ENCODE measurements around the gene STK33.

Gene STK33

DNA sequence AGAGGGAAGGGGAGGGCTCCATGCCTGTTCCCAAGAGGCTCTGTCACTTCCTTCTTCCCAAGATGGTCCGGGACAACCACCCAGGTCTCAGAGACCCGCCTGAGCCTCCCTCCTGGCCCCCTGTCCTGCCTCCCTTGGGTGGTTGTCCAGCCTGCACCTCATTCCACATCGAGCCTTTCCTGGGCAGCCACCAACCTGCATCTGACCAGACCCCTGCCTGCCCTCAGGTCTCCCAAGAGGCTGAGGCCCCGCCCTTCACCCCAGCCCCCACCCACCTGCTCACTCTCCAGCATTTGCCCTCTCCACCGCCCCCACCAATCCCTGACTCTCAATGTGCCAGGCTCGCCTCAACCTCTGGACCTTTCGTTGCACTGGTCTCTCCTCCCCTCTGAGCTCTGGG, 232.8 kb downstream of the STK33 start:
- no peaks in the 10 kb centered on the region for H3K27me3 Mint-ChIP-seq
- H3K27ac Mint-ChIP-seq (ENCODE audit: low read depth) = no peak overlapping the region
- ATAC-seq (replicated peaks; ENCODE audit: extremely low read depth, poor library complexity, severe bottlenecking) (no peak), DNase-seq (ENCODE audit: low spot score in 2 of 2) (no peak)
- no peak overlapping the region for H3K4me3 Mint-ChIP-seq
- H3K9me3 Mint-ChIP-seq = no peaks in the 10 kb centered on the region
- no peaks in the 10 kb centered on the region for H3K36me3 Mint-ChIP-seq (ENCODE audit: insufficient read depth)
- H3K4me1 Mint-ChIP-seq = no peaks in the 10 kb centered on the region

DNA sequence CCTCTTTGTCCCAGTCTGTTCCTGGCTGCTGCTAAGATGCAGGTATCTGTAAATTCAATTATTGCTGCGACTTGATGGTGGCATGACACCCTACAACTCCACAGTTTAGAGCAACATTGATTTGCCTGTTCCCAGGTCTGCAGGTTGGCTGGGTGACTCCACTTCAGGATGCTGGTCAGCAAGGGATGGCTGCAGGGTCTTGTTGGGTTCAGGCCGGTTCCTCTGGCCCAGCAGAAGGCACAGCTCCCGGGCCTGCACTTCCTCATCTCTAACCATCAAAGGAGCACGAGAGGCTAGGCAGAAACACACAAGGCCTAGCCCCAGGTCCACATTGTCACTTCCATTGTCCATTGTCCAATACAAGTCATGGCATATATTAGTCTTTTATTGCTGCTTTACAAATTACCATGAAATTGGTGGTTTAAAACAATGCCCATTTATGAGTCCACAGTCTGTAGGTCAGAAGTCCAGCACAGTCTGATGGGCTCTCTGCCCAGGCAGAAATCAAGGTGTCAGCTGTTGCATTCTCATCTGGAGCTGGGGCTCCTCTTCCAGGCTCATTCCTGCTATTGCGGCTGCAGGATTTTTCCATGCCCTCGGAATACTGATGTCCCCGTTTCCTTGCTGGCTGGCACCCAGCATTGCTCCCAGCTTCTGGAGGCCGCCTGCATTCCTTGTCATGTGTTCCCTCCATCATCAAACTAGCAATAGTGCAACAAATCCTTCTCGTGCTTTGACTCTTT, 233.8 kb downstream of the STK33 start:
- Mint-ChIP-seq H3K27ac (ENCODE audit: low read depth) (no peak overlapping the region), H3K36me3 (ENCODE audit: insufficient read depth) (no peaks in the 10 kb centered on the region), H3K4me1 (no peaks in the 10 kb centered on the region), H3K4me3 (no peak overlapping the region), H3K9me3 (no peaks in the 10 kb centered on the region), H3K27me3 (peaks cover 8% of the 10 kb centered on the region)
- no peak for ATAC-seq (replicated peaks; ENCODE audit: extremely low read depth, poor library complexity, severe bottlenecking)
- no peak for DNase-seq (ENCODE audit: low spot score in 2 of 2)

- H3K4me3 Mint-ChIP-seq = no peak overlapping the region
- no peaks in the 10 kb centered on the region for H3K36me3 Mint-ChIP-seq (ENCODE audit: insufficient read depth)
- DNase-seq (ENCODE audit: low spot score in 2 of 2) = no peak
- H3K27me3 Mint-ChIP-seq = peaks cover 15% of the 10 kb centered on the region
- H3K4me1 Mint-ChIP-seq = no peaks in the 10 kb centered on the region
- no peak overlapping the region for H3K27ac Mint-ChIP-seq (ENCODE audit: low read depth)
- H3K9me3 Mint-ChIP-seq = no peaks in the 10 kb centered on the region
- ATAC-seq (replicated peaks; ENCODE audit: extremely low read depth, poor library complexity, severe bottlenecking) = no peak
These were observed 234.5 kb downstream of the STK33 start for GRCh38 chr11:8359521-8359920.

- H3K4me3 Mint-ChIP-seq = no peak overlapping the region
- no peak overlapping the region for H3K27ac Mint-ChIP-seq (ENCODE audit: low read depth)
- no peaks in the 10 kb centered on the region for H3K9me3 Mint-ChIP-seq
- ATAC-seq (replicated peaks; ENCODE audit: extremely low read depth, poor library complexity, severe bottlenecking) (no peak), DNase-seq (ENCODE audit: low spot score in 2 of 2) (no peak)
- H3K4me1 Mint-ChIP-seq = no peaks in the 10 kb centered on the region
- peaks cover 30% of the 10 kb centered on the region for H3K27me3 Mint-ChIP-seq
- H3K36me3 Mint-ChIP-seq (ENCODE audit: insufficient read depth) = no peaks in the 10 kb centered on the region
These were observed 236.0 kb downstream of the STK33 start for GRCh38 chr11:8357891-8358566.

- H3K27me3 Mint-ChIP-seq = peaks cover 30% of the 10 kb centered on the region
- no peaks in the 10 kb centered on the region for H3K4me1 Mint-ChIP-seq
- ATAC-seq (replicated peaks; ENCODE audit: extremely low read depth, poor library complexity, severe bottlenecking) = no peak
- H3K27ac Mint-ChIP-seq (ENCODE audit: low read depth) = no peak overlapping the region
- H3K9me3 Mint-ChIP-seq = no peaks in the 10 kb centered on the region
- DNase-seq (ENCODE audit: low spot score in 2 of 2) = no peak
- H3K36me3 Mint-ChIP-seq (ENCODE audit: insufficient read depth) = no peaks in the 10 kb centered on the region
- no peak overlapping the region for H3K4me3 Mint-ChIP-seq
These were observed 236.5 kb downstream of the STK33 start for GRCh38 chr11:8357505-8357888.

GRCh38 chr11:8356721-8357504, 237.1 kb downstream of the STK33 start:
- Mint-ChIP-seq H3K36me3 (ENCODE audit: insufficient read depth) (no peaks in the 10 kb centered on the region), H3K27ac (ENCODE audit: low read depth) (no peak overlapping the region), H3K9me3 (no peaks in the 10 kb centered on the region), H3K4me3 (no peak overlapping the region), H3K4me1 (no peaks in the 10 kb centered on the region), H3K27me3 (peaks cover 34% of the 10 kb centered on the region)
- DNase-seq (ENCODE audit: low spot score in 2 of 2) = no peak
- ATAC-seq (replicated peaks; ENCODE audit: extremely low read depth, poor library complexity, severe bottlenecking) = no peak

- ATAC-seq (replicated peaks; ENCODE audit: extremely low read depth, poor library complexity, severe bottlenecking) (no peak), DNase-seq (ENCODE audit: low spot score in 2 of 2) (no peak)
- no peaks in the 10 kb centered on the region for H3K9me3 Mint-ChIP-seq
- H3K36me3 Mint-ChIP-seq (ENCODE audit: insufficient read depth) = no peaks in the 10 kb centered on the region
- no peaks in the 10 kb centered on the region for H3K4me1 Mint-ChIP-seq
- no peak overlapping the region for H3K4me3 Mint-ChIP-seq
- H3K27me3 Mint-ChIP-seq = peaks cover 41% of the 10 kb centered on the region
- no peak overlapping the region for H3K27ac Mint-ChIP-seq (ENCODE audit: low read depth)
These were observed 237.8 kb downstream of the STK33 start for GRCh38 chr11:8356216-8356615.

DNA sequence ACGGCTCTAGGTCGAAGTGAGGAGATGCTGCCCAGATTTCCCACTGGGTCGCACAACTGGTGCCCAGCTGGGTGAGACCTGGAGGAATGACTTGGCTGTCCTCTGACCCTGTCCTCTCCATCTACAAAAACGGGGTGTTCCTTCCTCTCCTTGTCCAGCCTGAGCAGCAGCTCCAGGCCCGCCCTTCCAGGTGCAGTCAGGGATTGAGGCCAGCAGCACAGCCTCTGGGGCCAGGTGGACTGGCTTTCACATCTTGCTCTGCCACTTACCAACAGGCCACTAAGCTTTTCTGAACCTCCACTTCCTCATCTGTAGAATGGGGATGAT, 238.6 kb downstream of the STK33 start:
- no peaks in the 10 kb centered on the region for H3K36me3 Mint-ChIP-seq (ENCODE audit: insufficient read depth)
- H3K4me1 Mint-ChIP-seq = no peaks in the 10 kb centered on the region
- ATAC-seq (replicated peaks; ENCODE audit: extremely low read depth, poor library complexity, severe bottlenecking) (no peak), DNase-seq (ENCODE audit: low spot score in 2 of 2) (no peak)
- H3K4me3 Mint-ChIP-seq = no peak overlapping the region
- no peak overlapping the region for H3K27ac Mint-ChIP-seq (ENCODE audit: low read depth)
- peaks cover 49% of the 10 kb centered on the region for H3K27me3 Mint-ChIP-seq
- H3K9me3 Mint-ChIP-seq = no peaks in the 10 kb centered on the region

DNA sequence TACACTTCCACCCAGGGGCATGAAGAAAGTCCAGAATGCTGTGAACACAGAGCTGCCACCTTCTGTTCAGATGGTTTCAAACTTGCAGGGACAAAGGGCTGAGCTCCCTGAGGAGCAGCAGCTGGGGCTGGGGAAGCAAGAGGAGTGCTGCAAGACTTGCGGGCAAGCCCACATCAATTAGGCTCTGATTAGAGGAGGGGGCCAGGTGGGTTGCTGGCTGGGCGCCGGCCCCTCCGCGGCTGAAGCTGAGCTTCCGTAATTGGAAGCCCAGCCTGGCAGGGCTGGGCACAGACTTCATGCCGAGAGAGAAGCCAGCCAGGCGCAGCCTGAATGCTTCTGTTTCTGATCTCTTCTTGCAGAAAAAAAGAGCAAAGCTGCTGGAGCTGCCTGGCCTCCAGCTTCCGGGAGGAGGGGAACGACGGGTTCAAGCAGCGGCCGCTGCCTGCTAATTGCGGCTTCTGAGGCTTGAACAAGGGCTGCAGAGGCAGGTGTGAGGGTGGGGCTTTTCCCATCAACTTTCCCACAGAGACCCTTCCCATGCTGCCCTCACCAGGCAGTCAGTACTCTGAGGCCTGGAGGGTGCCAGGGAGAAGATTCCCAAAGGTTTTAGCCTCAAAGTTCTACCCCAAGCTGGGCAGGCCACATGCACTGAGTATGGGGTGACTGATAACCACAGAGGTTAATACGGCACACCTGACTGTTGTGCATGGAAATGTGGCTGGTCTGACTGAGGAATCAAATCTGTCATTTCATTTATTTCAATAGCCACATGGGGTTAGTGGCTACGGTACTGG, 239.2 kb downstream of the STK33 start:
- H3K4me3 Mint-ChIP-seq = no peak overlapping the region

GRCh38 chr11:8352876-8353505, 241.0 kb downstream of the STK33 start:
- H3K9me3 Mint-ChIP-seq = no peaks in the 10 kb centered on the region
- ATAC-seq (replicated peaks; ENCODE audit: extremely low read depth, poor library complexity, severe bottlenecking) (no peak), DNase-seq (ENCODE audit: low spot score in 2 of 2) (no peak)
- no peak overlapping the region for H3K4me3 Mint-ChIP-seq
- no peak overlapping the region for H3K27ac Mint-ChIP-seq (ENCODE audit: low read depth)
- H3K36me3 Mint-ChIP-seq (ENCODE audit: insufficient read depth) = no peaks in the 10 kb centered on the region
- no peaks in the 10 kb centered on the region for H3K4me1 Mint-ChIP-seq
- peaks cover 60% of the 10 kb centered on the region for H3K27me3 Mint-ChIP-seq

More for the DNA sequence above, 239.2 kb downstream of the STK33 start:
- ATAC-seq (replicated peaks; ENCODE audit: extremely low read depth, poor library complexity, severe bottlenecking) = no peak
- H3K36me3 Mint-ChIP-seq (ENCODE audit: insufficient read depth) = no peaks in the 10 kb centered on the region
- H3K9me3 Mint-ChIP-seq = no peaks in the 10 kb centered on the region
- no peaks in the 10 kb centered on the region for H3K4me1 Mint-ChIP-seq
- DNase-seq (ENCODE audit: low spot score in 2 of 2) = no peak
- no peak overlapping the region for H3K27ac Mint-ChIP-seq (ENCODE audit: low read depth)
- peaks cover 55% of the 10 kb centered on the region for H3K27me3 Mint-ChIP-seq

DNA sequence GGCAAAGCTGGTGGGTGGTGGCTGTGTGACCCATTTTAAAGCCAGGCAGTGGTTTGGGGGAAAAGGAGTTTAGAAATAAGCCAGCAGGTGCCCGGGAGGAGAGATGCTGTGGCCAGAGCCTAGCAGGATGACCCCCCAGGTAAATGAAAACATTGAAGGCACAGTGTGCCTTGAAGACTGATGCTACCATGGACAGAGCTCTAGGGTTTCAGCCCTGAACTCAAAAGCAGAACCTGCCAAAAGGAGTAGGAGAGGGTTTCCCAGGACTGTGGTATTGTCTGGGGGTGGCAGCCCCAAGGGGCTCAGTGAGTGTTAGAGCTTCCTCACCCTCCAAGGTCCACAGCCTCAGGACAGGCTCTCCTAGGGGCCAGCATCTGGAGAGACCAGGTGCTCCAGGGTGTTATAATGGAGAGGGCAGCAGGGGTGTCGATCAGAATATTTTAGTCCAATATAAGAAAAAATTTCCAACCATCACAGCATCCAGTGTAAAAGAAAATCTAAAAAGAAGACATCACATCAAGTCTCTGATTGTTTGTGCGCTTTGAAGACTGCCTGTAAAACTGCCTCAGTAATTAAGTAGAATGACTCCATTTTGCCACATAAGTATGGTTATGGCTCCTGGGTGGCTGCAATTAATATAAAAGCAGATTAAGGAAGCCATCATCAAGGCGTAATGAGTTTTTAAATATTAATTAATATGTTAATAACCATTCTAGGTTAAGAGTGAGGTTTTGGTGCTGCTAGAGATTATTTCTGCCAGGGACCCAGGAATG, 241.7 kb downstream of the STK33 start:
- Mint-ChIP-seq H3K4me3 (no peak overlapping the region), H3K9me3 (no peaks in the 10 kb centered on the region), H3K27ac (ENCODE audit: low read depth) (no peak overlapping the region), H3K36me3 (ENCODE audit: insufficient read depth) (no peaks in the 10 kb centered on the region), H3K4me1 (no peaks in the 10 kb centered on the region), H3K27me3 (peaks cover 60% of the 10 kb centered on the region)
- DNase-seq (ENCODE audit: low spot score in 2 of 2) (no peak), ATAC-seq (replicated peaks; ENCODE audit: extremely low read depth, poor library complexity, severe bottlenecking) (no peak)
